Stimulated activated CD4-positive, alpha-beta T cell treated with anti-CD3 and anti-CD28 coated beads, Interleukin-15, amount 100 ng/mL, for 1 hour (primary cell): ENCODE measurements around the gene MBD3L4.
"Not testable (repeated sequence)": the region's sequence is repeated elsewhere in the genome, so short reads cannot be mapped to it uniquely, and the experiment has no call there.

Source experiments
- DNase-seq, 2 donors: peaks; one replicate each; pipeline ENCODE4 v3.0.0-alpha.2; 2020; ENCODE audit warnings: low read depth in 1 of 2, low spot score in 1 of 2

Gene MBD3L4

GRCh38 chr19:7051421-7051820 lies 11.4 kb upstream of the MBD3L4 start:
- not testable (repeated sequence) for DNase-seq

- not testable (repeated sequence) for DNase-seq
Measured at GRCh38 chr19:7049021-7049420, 9.0 kb upstream of the MBD3L4 start, which contains the start of gene MBD3L2. MBD3L2 (plus strand) TSS chr19:7049321; CDS start chr19:7049374, 53 bp downstream.

- not testable (repeated sequence) for DNase-seq
Measured at GRCh38 chr19:7041563-7041962, 1.6 kb upstream of the MBD3L4 start.

- not testable (repeated sequence) for DNase-seq
Measured at GRCh38 chr19:7030278-7030677, 9.7 kb downstream of the MBD3L4 start, which contains the start of gene MBD3L5. MBD3L5 (plus strand) TSS chr19:7030578; CDS start chr19:7030612, 34 bp downstream.

GRCh38 chr19:7028790-7029189 lies 11.2 kb downstream of the MBD3L4 start:
- DNase-seq = not testable (repeated sequence)

- not testable (repeated sequence) for DNase-seq
Measured at GRCh38 chr19:7021331-7021730, 18.6 kb downstream of the MBD3L4 start, which contains the start of gene MBD3L2B. MBD3L2B (minus strand) TSS chr19:7021431; CDS start chr19:7021397, 34 bp downstream.

GRCh38 chr19:7018828-7019227 lies 21.2 kb downstream of the MBD3L4 start:
- no peak for DNase-seq

- no peak for DNase-seq
Measured at GRCh38 chr19:7013678-7014077, 26.3 kb downstream of the MBD3L4 start.

- DNase-seq = no peak
Measured at GRCh38 chr19:7010722-7011593, 29.0 kb downstream of the MBD3L4 start.

GRCh38 chr19:7007859-7008258 lies 32.1 kb downstream of the MBD3L4 start:
- DNase-seq = no peak

GRCh38 chr19:7006135-7006704 lies 33.8 kb downstream of the MBD3L4 start:
- DNase-seq = no peak

GRCh38 chr19:7004313-7004931 lies 35.6 kb downstream of the MBD3L4 start:
- DNase-seq = no peak

GRCh38 chr19:7000816-7001215 lies 39.2 kb downstream of the MBD3L4 start:
- no peak for DNase-seq

- DNase-seq = no peak
Measured at GRCh38 chr19:7000333-7000732, 39.6 kb downstream of the MBD3L4 start.

GRCh38 chr19:6999933-7000332 lies 40.0 kb downstream of the MBD3L4 start:
- DNase-seq = no peak

- DNase-seq = no peak
Measured at GRCh38 chr19:6997679-6998445, 42.1 kb downstream of the MBD3L4 start.

- DNase-seq = no peak
Measured at GRCh38 chr19:6996810-6997209, 43.2 kb downstream of the MBD3L4 start.

GRCh38 chr19:6995054-6995453 lies 44.9 kb downstream of the MBD3L4 start:
- DNase-seq = no peak

- no peak for DNase-seq
Measured at GRCh38 chr19:6988257-6988656, 51.7 kb downstream of the MBD3L4 start.

GRCh38 chr19:6987850-6988249 lies 52.1 kb downstream of the MBD3L4 start:
- no peak for DNase-seq
